Measurements from ENCODE around the gene RCL1. TPM values are rescaled to one million over a fixed set of nuclear protein-coding genes. Genes with fewer than 3 reads are reported as not detected.

Gene RCL1, protein sequence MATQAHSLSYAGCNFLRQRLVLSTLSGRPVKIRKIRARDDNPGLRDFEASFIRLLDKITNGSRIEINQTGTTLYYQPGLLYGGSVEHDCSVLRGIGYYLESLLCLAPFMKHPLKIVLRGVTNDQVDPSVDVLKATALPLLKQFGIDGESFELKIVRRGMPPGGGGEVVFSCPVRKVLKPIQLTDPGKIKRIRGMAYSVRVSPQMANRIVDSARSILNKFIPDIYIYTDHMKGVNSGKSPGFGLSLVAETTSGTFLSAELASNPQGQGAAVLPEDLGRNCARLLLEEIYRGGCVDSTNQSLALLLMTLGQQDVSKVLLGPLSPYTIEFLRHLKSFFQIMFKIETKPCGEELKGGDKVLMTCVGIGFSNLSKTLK
- 39.9 to 43.9 TPM (median 41.9 TPM) in 5 replicates for total RNA-seq (2022; extraction: Qiagen RNA extraction; ENCODE audit: low read depth)

GRCh38 chr9:4792572-4793458 lies at the start of gene RCL1:
Gene RCL1 (plus strand): TSS chr9:4792944. CDS start chr9:4793092, 148 bp downstream.

Other genes starting within 250 kb of the RCL1 start
- 9.6 to 12.3 TPM (median 11.1 TPM) in 5 replicates for gene PLPP6, start 130.7 kb upstream of the RCL1 start, total RNA-seq (2022; extraction: Qiagen RNA extraction; ENCODE audit: low read depth)
- 1.5 to 2.5 TPM (median 2.1 TPM) in 5 replicates for gene SPATA6L, start 126.5 kb upstream of the RCL1 start, total RNA-seq (2022; extraction: Qiagen RNA extraction; ENCODE audit: low read depth)
- gene CDC37L1, start 113.4 kb upstream of the RCL1 start, total RNA-seq (2022; extraction: Qiagen RNA extraction; ENCODE audit: low read depth) = 11.8 to 14.6 TPM (median 12.6 TPM) in 5 replicates
- 46.8 to 64.4 TPM (median 54.8 TPM) in 5 replicates for gene AK3, start 51.7 kb upstream of the RCL1 start, total RNA-seq (2022; extraction: Qiagen RNA extraction; ENCODE audit: low read depth)
- gene JAK2, start 192.3 kb downstream of the RCL1 start, total RNA-seq (2022; extraction: Qiagen RNA extraction; ENCODE audit: low read depth) = 2.0 to 3.8 TPM (median 2.9 TPM) in 5 replicates

Measured in A549 treated with DMSO at 1 μM for 4 hours (cell line).